Spleen (tissue), 11 donors: ENCODE data around the gene C13orf42. TPM values are rescaled to one million over a fixed set of nuclear protein-coding genes. Genes with fewer than 3 reads are reported as not detected.
A peak's percentile ranks its signal among the peaks of the same experiment; 100 is the strongest.

Experiments used
- DNase-seq: peaks from one replicate; pipeline ENCODE4 v3.0.0-alpha.2; 2020
- H3K27ac ChIP-seq, 8 donors: fragments of 200-600 bp; sonication (generic) in 7 of 8; 1 replicate in 4 of 8; 2 replicates in 4 of 8; pipeline versions ENCODE4 v1.5.0 to v1.8.0; 2016 to 2021; ENCODE audit warnings: inconsistent platforms in 4 of 8, mild to moderate bottlenecking in 4 of 8, moderate library complexity in 1 of 8
- H3K27me3 ChIP-seq, 7 donors: fragments of 200-600 bp; sonication (generic) in 6 of 7; replicated peaks in 1 of 7; 1 replicate in 4 of 7; 2 replicates in 3 of 7; pipeline versions ENCODE4 v1.5.0 to v1.8.0; 2016 to 2021; ENCODE audit warnings: inconsistent platforms in 3 of 7, mild to moderate bottlenecking in 1 of 7
- H3K36me3 ChIP-seq, 6 donors: fragments of 200-600 bp; sonication (generic) in 5 of 6; 1 replicate in 4 of 6; 2 replicates in 2 of 6; pipeline versions ENCODE4 v1.5.0 to v1.8.0; 2016 to 2021; ENCODE audit warnings: inconsistent platforms in 2 of 6
- H3K4me1 ChIP-seq, 6 donors: fragments of 200-600 bp; sonication (generic) in 5 of 6; 1 replicate in 3 of 6; 2 replicates in 3 of 6; pipeline versions ENCODE4 v1.5.0 to v1.8.0; 2016 to 2021; ENCODE audit warnings: inconsistent platforms in 3 of 6
- H3K4me3 ChIP-seq, 8 donors: fragments of 200-600 bp; sonication (generic) in 7 of 8; 1 replicate in 4 of 8; 2 replicates in 4 of 8; pipeline versions ENCODE4 v1.5.0 to v1.8.0; 2016 to 2021; ENCODE audit warnings: inconsistent platforms in 4 of 8, mild to moderate bottlenecking in 4 of 8, moderate library complexity in 2 of 8
- H3K9me3 ChIP-seq, 8 donors: fragments of 200-600 bp; sonication (generic) in 7 of 8; 1 replicate in 4 of 8; 2 replicates in 4 of 8; pipeline versions ENCODE4 v1.5.0 to v1.8.0; 2016 to 2021; ENCODE audit warnings: inconsistent platforms in 4 of 8
- CTCF ChIP-seq, 11 experiments: fragments of 200-600 bp in 7 of 11; fragments of 450-650 bp in 4 of 11; sonication (generic) in 4 of 11; IDR thresholded peaks in 8 of 11; conservative IDR thresholded peaks in 3 of 11; 1 replicate in 7 of 11; 2 replicates in 4 of 11; pipeline versions ENCODE4 v1.4.0 to v1.8.0; 2016 to 2021; ENCODE audit warnings: antibody characterized with exemption in 11 of 11, inconsistent platforms in 4 of 11, mild to moderate bottlenecking in 1 of 11
- POLR2A ChIP-seq, 3 donors: fragments of 450-650 bp; IDR thresholded peaks; one replicate each; pipeline ENCODE4 v1.5.1; 2017; ENCODE audit warnings: antibody characterized with exemption in 3 of 3, mild to moderate bottlenecking in 1 of 3
- POLR2AphosphoS5 ChIP-seq, 3 donors: sonication (generic); formaldehyde crosslinking; IDR thresholded peaks; one replicate each; pipeline ENCODE4 v1.5.1; 2017; ENCODE audit warnings: antibody characterized with exemption in 3 of 3
- WGBS, 5 donors: extraction: QIAGEN DNeasy Blood & Tissue Kit in 3 of 5; methylation state at CpG; one replicate each; pipeline versions ENCODE4 v1.1.5 to v1.1.7; 2013 to 2018; 5-methylcytosine and 5-hydroxymethylcytosine counted together
- intact Hi-C: fragments of 100-400 bp; cut with DNase I; formaldehyde crosslinking; loops from one replicate; pipeline ENCODE4 v1.15.0; 2023; ENCODE audit warnings: low total_unique reads
- polyA plus RNA-seq, 3 donors: library from polyadenylated mRNA; stranded (reverse); fragments of 200-250 nt; gene quantifications; one replicate each; pipeline ENCODE4 v1.2.1, GENCODE V29; 2013
- total RNA-seq, 7 donors: library from RNA; depleted of rRNA in 3 of 7; stranded (reverse); fragments of >200 nt in 3 of 7; fragmentation: NEBNext Ultra II Directional in 4 of 7; extraction: Animal tissue kit (Norgen Biotek cat#: 25700) in 4 of 7; gene quantifications; one replicate each; pipeline versions ENCODE4 v1.1.0 to v1.2.1, GENCODE V29; 2016 to 2021
- donor health status: healthy with polysubstance abuse.
- donor health status: DM: no; HTN: no; CAD: no; lungs with moderate emphysema.
- donor health status: DM: no; HTN: no; CAD: no.
- donor health status: Bipolar disorder and iron deficiency.
- donor health status: healthy.
- donor health status: DM: no; HTN: no; CAD: no.
- donor health status: DM: yes; HTN: yes; CAD: no.

Gene C13orf42
- total and polyA plus RNA-seq, 10 donors: 0.03 to 0.60 (median 0.33) TPM; not detected in 5

GRCh38 chr13:51047434-51048165, 63.5 kb downstream of the C13orf42 start:
- no peak for TF ChIP-seq POLR2AphosphoS5 (IDR thresholded peaks at IDR 0.05)
- no peak for TF ChIP-seq CTCF (IDR thresholded peaks at IDR 0.05 in 8 of 11, conservative IDR thresholded peaks at IDR 0.05 in 3 of 11)
- no peak for TF ChIP-seq POLR2A (IDR thresholded peaks at IDR 0.05)
- 85 to 93% (median 90%) methylated on average over 6 of the region's 6 CpGs for whole genome bisulfite sequencing, 5 donors
- Histone ChIP-seq H3K4me3 (no peak overlapping the region), H3K27ac (no peak overlapping the region), H3K4me1 (no peaks in the 10 kb centered on the region), H3K9me3 (no peaks in the 10 kb centered on the region), H3K36me3 (no peaks in the 10 kb centered on the region), H3K27me3 (no peaks in the 10 kb centered on the region)
- intact Hi-C loops: no loop called here
- no peak for DNase-seq

GRCh38 chr13:51045451-51045850, 65.6 kb downstream of the C13orf42 start:
- intact Hi-C loops: no loop called here
- no peak for DNase-seq
- WGBS, 5 donors: 43 to 56% (median 50%) methylated on average over 5 of the region's 5 CpGs

GRCh38 chr13:51044023-51044665, 66.9 kb downstream of the C13orf42 start:
- TF ChIP-seq POLR2AphosphoS5 (IDR thresholded peaks at IDR 0.05) (peak in 1 of 3 donors; percentile 61), POLR2A (IDR thresholded peaks at IDR 0.05) (no peak), CTCF (IDR thresholded peaks at IDR 0.05 in 8 of 11, conservative IDR thresholded peaks at IDR 0.05 in 3 of 11) (no peak)
- no peaks in the 10 kb centered on the region for H3K4me1 ChIP-seq
- 76 to 86% (median 83%) methylated on average over 9 to 13 of the region's 13 CpGs for WGBS, 5 donors
- no peaks in the 10 kb centered on the region for H3K27me3 ChIP-seq
- no peaks in the 10 kb centered on the region for H3K36me3 ChIP-seq
- intact Hi-C loops: no loop called here
- H3K27ac ChIP-seq: peak overlapping the region in 2 of 8 donors; percentile 44 to 68
- no peak for DNase-seq
- peak overlapping the region in 2 of 8 donors; percentile 9 to 25 for H3K4me3 ChIP-seq
- H3K9me3 ChIP-seq: no peaks in the 10 kb centered on the region

More at GRCh38 chr13:51045451-51045850, 65.6 kb downstream of the C13orf42 start:
- H3K27me3 ChIP-seq: no peaks in the 10 kb centered on the region
- TF ChIP-seq CTCF (IDR thresholded peaks at IDR 0.05 in 8 of 11, conservative IDR thresholded peaks at IDR 0.05 in 3 of 11) (no peak), POLR2AphosphoS5 (IDR thresholded peaks at IDR 0.05) (no peak), POLR2A (IDR thresholded peaks at IDR 0.05) (no peak)
- no peak overlapping the region for H3K4me3 ChIP-seq
- H3K4me1 ChIP-seq: no peaks in the 10 kb centered on the region
- H3K9me3 ChIP-seq: no peaks in the 10 kb centered on the region
- H3K36me3 ChIP-seq: no peaks in the 10 kb centered on the region
- no peak overlapping the region for H3K27ac ChIP-seq

GRCh38 chr13:51043310-51043709, 67.8 kb downstream of the C13orf42 start:
- TF ChIP-seq POLR2AphosphoS5 (IDR thresholded peaks at IDR 0.05) (no peak), CTCF (IDR thresholded peaks at IDR 0.05 in 8 of 11, conservative IDR thresholded peaks at IDR 0.05 in 3 of 11) (no peak), POLR2A (IDR thresholded peaks at IDR 0.05) (no peak)
- no peak for DNase-seq
- WGBS, 5 donors: 75 to 86% (median 77%) methylated on average over 5 of the region's 5 CpGs
- H3K27me3 ChIP-seq: no peaks in the 10 kb centered on the region
- H3K4me1 ChIP-seq: no peaks in the 10 kb centered on the region
- H3K4me3 ChIP-seq: peak overlapping the region in 2 of 8 donors; percentile 9 to 25
- no peaks in the 10 kb centered on the region for H3K36me3 ChIP-seq
- H3K27ac ChIP-seq: peak overlapping the region in 3 of 8 donors; percentile 11 to 68 (median 44)
- intact Hi-C loops: no loop called here
- no peaks in the 10 kb centered on the region for H3K9me3 ChIP-seq
